HepG2 (cell line): Measurements from ENCODE around the gene NT5C. TPM values are rescaled to one million over a fixed set of nuclear protein-coding genes. Genes with fewer than 3 reads are reported as not detected.

Experiments used
- ARNT ChIP-seq: fragments of 450-650 bp; IDR thresholded peaks from 2 replicates; pipeline ENCODE4 v1.6.1; 2017
- BHLHE40 ChIP-seq: IDR thresholded peaks from 2 replicates; pipeline ENCODE4 v1.6.1; 2011; ENCODE audit warnings: low read length, improper control_type of control experiment
- CHD2 ChIP-seq: IDR thresholded peaks from 2 replicates; pipeline ENCODE4 v1.6.1; 2011; ENCODE audit warnings: low read depth, low read length, improper control_type of control experiment
- SIX4 ChIP-seq: sonication (generic); formaldehyde crosslinking; IDR thresholded peaks from 2 replicates; pipeline ENCODE4 v1.4.0; 2020; ENCODE audit warnings: missing genetic modification reagents
- XRCC5 ChIP-seq: fragments of 200-400 bp; formaldehyde crosslinking; optimal IDR thresholded peaks from 2 replicates; pipeline ENCODE3; 2017; ENCODE audit warnings: mild to moderate bottlenecking, low read length
- polyA plus RNA-seq, 8 experiments: library from polyadenylated mRNA; depleted of rRNA in 3 of 8; stranded (reverse) in 7 of 8; unstranded in 1 of 8; fragments of >200 nt; fragmentation: Illumina TruSeq in 4 of 8; extraction: Trizol in 4 of 8; gene quantifications; 2 replicates each; pipeline versions ENCODE4 v1.2.1 to v1.2.3, GENCODE V29; 2011 to 2016; ENCODE audit warnings: low read depth in 4 of 8, missing spikeins in 1 of 8, mixed read lengths in 1 of 8; ENCODE audit not compliant: insufficient read depth in 1 of 8
- total RNA-seq, 5 experiments: library from RNA; depleted of rRNA; stranded (reverse); fragments of >200 nt; fragmentation: Illumina TruSeq; extraction: Trizol; gene quantifications; 2 replicates each; pipeline ENCODE4 v1.2.3, GENCODE V29; 2016; ENCODE audit warnings: low read depth in 1 of 5
- TF ChIP-seq, protein P1 (sequence below): sonication (generic); formaldehyde crosslinking; IDR thresholded peaks from 2 replicates; pipeline ENCODE4 v1.5.1; 2020; ENCODE audit warnings: mild to moderate bottlenecking, missing genetic modification reagents, moderate library complexity
- TF ChIP-seq, protein P2 (sequence below): sonication (generic); formaldehyde crosslinking; IDR thresholded peaks from 2 replicates; pipeline ENCODE4 v1.8.1; 2022; ENCODE audit warnings: mild to moderate bottlenecking, missing genetic modification reagents
- TF ChIP-seq, protein P3 (sequence below): sonication (generic); formaldehyde crosslinking; IDR thresholded peaks from 2 replicates; pipeline ENCODE4 v1.4.0; 2020; ENCODE audit warnings: missing genetic modification reagents

Gene NT5C
- total and polyA plus RNA-seq, 2 of the 13 experiments (the other 11 are each of a cell fraction or from before 2014, with no cell fraction given): 42.8 to 48.6 TPM

DNA sequence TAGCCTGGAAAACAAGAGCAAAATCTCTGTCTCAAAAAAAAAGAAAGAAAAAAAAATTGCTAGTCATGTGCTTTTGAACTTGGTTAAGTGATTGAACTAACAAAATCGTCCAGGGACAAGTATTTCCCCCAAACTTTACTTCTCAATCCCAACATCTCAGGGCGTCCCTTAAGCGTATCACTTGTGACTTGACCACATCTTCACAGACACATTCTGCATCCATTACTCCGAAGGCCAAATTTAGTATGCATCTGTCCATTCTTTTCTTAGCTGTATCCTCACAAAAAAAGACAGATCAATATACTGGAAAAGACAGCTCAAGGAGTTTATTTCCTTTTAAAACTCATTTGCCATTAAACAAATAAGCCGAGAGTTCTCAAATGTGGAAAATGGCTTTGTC is 28.7 kb upstream of the NT5C start (continued):
- TF ChIP-seq, protein P1, sequence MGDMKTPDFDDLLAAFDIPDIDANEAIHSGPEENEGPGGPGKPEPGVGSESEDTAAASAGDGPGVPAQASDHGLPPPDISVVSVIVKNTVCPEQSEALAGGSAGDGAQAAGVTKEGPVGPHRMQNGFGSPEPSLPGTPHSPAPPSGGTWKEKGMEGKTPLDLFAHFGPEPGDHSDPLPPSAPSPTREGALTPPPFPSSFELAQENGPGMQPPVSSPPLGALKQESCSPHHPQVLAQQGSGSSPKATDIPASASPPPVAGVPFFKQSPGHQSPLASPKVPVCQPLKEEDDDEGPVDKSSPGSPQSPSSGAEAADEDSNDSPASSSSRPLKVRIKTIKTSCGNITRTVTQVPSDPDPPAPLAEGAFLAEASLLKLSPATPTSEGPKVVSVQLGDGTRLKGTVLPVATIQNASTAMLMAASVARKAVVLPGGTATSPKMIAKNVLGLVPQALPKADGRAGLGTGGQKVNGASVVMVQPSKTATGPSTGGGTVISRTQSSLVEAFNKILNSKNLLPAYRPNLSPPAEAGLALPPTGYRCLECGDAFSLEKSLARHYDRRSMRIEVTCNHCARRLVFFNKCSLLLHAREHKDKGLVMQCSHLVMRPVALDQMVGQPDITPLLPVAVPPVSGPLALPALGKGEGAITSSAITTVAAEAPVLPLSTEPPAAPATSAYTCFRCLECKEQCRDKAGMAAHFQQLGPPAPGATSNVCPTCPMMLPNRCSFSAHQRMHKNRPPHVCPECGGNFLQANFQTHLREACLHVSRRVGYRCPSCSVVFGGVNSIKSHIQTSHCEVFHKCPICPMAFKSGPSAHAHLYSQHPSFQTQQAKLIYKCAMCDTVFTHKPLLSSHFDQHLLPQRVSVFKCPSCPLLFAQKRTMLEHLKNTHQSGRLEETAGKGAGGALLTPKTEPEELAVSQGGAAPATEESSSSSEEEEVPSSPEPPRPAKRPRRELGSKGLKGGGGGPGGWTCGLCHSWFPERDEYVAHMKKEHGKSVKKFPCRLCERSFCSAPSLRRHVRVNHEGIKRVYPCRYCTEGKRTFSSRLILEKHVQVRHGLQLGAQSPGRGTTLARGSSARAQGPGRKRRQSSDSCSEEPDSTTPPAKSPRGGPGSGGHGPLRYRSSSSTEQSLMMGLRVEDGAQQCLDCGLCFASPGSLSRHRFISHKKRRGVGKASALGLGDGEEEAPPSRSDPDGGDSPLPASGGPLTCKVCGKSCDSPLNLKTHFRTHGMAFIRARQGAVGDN (CRISPR knock-in tag): no peak
- TF ChIP-seq SIX4 (CRISPR knock-in tag): no peak
- TF ChIP-seq, protein P2, sequence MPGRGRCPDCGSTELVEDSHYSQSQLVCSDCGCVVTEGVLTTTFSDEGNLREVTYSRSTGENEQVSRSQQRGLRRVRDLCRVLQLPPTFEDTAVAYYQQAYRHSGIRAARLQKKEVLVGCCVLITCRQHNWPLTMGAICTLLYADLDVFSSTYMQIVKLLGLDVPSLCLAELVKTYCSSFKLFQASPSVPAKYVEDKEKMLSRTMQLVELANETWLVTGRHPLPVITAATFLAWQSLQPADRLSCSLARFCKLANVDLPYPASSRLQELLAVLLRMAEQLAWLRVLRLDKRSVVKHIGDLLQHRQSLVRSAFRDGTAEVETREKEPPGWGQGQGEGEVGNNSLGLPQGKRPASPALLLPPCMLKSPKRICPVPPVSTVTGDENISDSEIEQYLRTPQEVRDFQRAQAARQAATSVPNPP (CRISPR knock-in tag): no peak
- no peak for TF ChIP-seq ARNT
- TF ChIP-seq BHLHE40: no peak
- TF ChIP-seq CHD2: no peak
- TF ChIP-seq XRCC5: no peak
- TF ChIP-seq, protein P3, sequence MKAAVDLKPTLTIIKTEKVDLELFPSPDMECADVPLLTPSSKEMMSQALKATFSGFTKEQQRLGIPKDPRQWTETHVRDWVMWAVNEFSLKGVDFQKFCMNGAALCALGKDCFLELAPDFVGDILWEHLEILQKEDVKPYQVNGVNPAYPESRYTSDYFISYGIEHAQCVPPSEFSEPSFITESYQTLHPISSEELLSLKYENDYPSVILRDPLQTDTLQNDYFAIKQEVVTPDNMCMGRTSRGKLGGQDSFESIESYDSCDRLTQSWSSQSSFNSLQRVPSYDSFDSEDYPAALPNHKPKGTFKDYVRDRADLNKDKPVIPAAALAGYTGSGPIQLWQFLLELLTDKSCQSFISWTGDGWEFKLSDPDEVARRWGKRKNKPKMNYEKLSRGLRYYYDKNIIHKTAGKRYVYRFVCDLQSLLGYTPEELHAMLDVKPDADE (CRISPR knock-in tag): no peak
